HCT116 (cell line): ENCODE data around the gene NR2E1. TPM values are rescaled to one million over a fixed set of nuclear protein-coding genes. Genes with fewer than 3 reads are reported as not detected.

ENCODE experiments used
- ATAC-seq: fragments of 200-7000 bp; cut with Tn5 transposase; 2 replicates; pipeline ENCODE4 v1.9.1; 2020; ENCODE audit warnings: mild to moderate bottlenecking, moderate library complexity
- BruUV-seq: library from RNA; stranded (reverse); fragments of 400-500 nt; replicated peaks from 2 replicates; lab custom pipeline; 2021; lab: Mats Ljungman, UMichigan
- CTCF ChIA-PET: fragments of 300-600 bp; sonication (Branson Sonifier 250); formaldehyde crosslinking; loops from one replicate; lab custom pipeline; 2021; ENCODE audit warnings: antibody characterized with exemption; lab: Charles Lee
- POLR2A ChIA-PET: fragments of 300-600, 350-600 bp; sonication (Branson Sonifier 250); formaldehyde crosslinking; loops from one replicate; lab custom pipeline; 2021; ENCODE audit warnings: antibody characterized with exemption; lab: Charles Lee
- RAD21 ChIA-PET, 2 experiments: fragments of 300-600 bp; sonication (Branson Sonifier 250); formaldehyde crosslinking; loops; one replicate each; lab custom pipeline; 2023; ENCODE audit warnings: low total read pairs in 2 of 2; ENCODE audit not compliant: uncharacterized antibody in 2 of 2, unreplicated experiment in 2 of 2, low non-redundant PET in 1 of 2; lab: Charles Lee
- DNase-seq: peaks from one replicate; pipeline ENCODE4 v3.0.0-alpha.2; 2010; ENCODE audit warnings: low read depth, low spot score
- H2AFZ ChIP-seq: fragments of 200-600 bp; shearing (Covaris generic), sonication (generic); 2 replicates; pipeline ENCODE4 v1.6.1; 2017; ENCODE audit warnings: low read depth, mixed run types, mixed read lengths, antibody characterized with exemption, low read length; ENCODE audit not compliant: poor library complexity, severe bottlenecking
- H3K27ac ChIP-seq: 2 replicates; pipeline ENCODE4 v1.5.1; 2012; ENCODE audit warnings: low read depth, low read length
- H3K27me3 ChIP-seq: fragments of 200-600 bp; sonication (generic); 2 replicates; pipeline ENCODE4 v1.6.1; 2016; ENCODE audit warnings: mixed run types, low read length, mixed read lengths; ENCODE audit not compliant: insufficient read depth
- H3K36me3 ChIP-seq, 2 experiments: fragments of 200-500 bp in 1 of 2; fragments of 200-600 bp in 1 of 2; sonication (Bioruptor generic) in 1 of 2; sonication (generic) in 1 of 2; 2 replicates each; pipeline versions ENCODE4 v1.5.1 to v1.6.1; 2014 to 2016; ENCODE audit warnings: low read length in 2 of 2, inconsistent platforms in 1 of 2, mixed read lengths in 1 of 2, mixed run types in 1 of 2; ENCODE audit not compliant: insufficient read depth in 2 of 2, control insufficient read depth in 1 of 2
- H3K4me1 ChIP-seq, 2 experiments: fragments of 200-600 bp in 1 of 2; sonication (generic) in 1 of 2; 2 replicates each; pipeline versions ENCODE4 v1.5.1 to v1.6.1; 2012 to 2017; ENCODE audit warnings: low read length in 2 of 2, inconsistent platforms in 1 of 2, mild to moderate bottlenecking in 1 of 2, mixed read lengths in 1 of 2, mixed run types in 1 of 2, moderate library complexity in 1 of 2; ENCODE audit not compliant: insufficient read depth in 2 of 2, control insufficient read depth in 1 of 2
- H3K4me2 ChIP-seq: fragments of 200-600 bp; sonication (generic); 2 replicates; pipeline ENCODE4 v1.6.1; 2017; ENCODE audit warnings: mixed run types, low read length, mixed read lengths
- H3K4me3 ChIP-seq, 2 experiments: fragments of 200-600 bp in 1 of 2; sonication (generic) in 1 of 2; replicated peaks in 1 of 2; 2 replicates each; pipeline ENCODE4 v1.5.1; 2011 to 2016; ENCODE audit warnings: low read length in 2 of 2, control low read depth in 1 of 2, low read depth in 1 of 2, mild to moderate bottlenecking in 1 of 2, mixed read lengths in 1 of 2, mixed run types in 1 of 2
- H3K79me2 ChIP-seq: fragments of 200-600 bp; sonication (generic); 2 replicates; pipeline ENCODE4 v1.6.1; 2017; ENCODE audit warnings: mild to moderate bottlenecking, mixed run types, low read length, moderate library complexity, mixed read lengths; ENCODE audit not compliant: insufficient read depth
- H3K9ac ChIP-seq: fragments of 200-600 bp; sonication (generic); 2 replicates; pipeline ENCODE4 v1.6.1; 2016; ENCODE audit warnings: low read length, mixed read lengths
- H3K9me2 ChIP-seq: fragments of 200-600 bp; sonication (generic), shearing (Covaris generic); 2 replicates; pipeline ENCODE4 v1.6.1; 2017; ENCODE audit warnings: mixed run types, mild to moderate bottlenecking, moderate library complexity; ENCODE audit not compliant: insufficient read depth
- H3K9me3 ChIP-seq, 2 experiments: fragments of 200-500 bp in 1 of 2; fragments of 200-600 bp in 1 of 2; sonication (Bioruptor generic) in 1 of 2; sonication (generic) in 1 of 2; 2 replicates each; pipeline ENCODE4 v1.6.1; 2014 to 2017; ENCODE audit warnings: low read length in 2 of 2, mixed read lengths in 2 of 2, inconsistent platforms in 1 of 2, low read depth in 1 of 2, mild to moderate bottlenecking in 1 of 2, mixed run types in 1 of 2, moderate library complexity in 1 of 2; ENCODE audit not compliant: control insufficient read depth in 1 of 2, insufficient read depth in 1 of 2
- H4K20me1 ChIP-seq: fragments of 200-600 bp; sonication (generic), shearing (Covaris generic); 2 replicates; pipeline ENCODE4 v1.6.1; 2017; ENCODE audit warnings: mixed run types, mild to moderate bottlenecking, moderate library complexity; ENCODE audit not compliant: insufficient read depth
- ELF1 ChIP-seq: IDR thresholded peaks from 2 replicates; pipeline ENCODE4 v1.6.1; 2012; ENCODE audit warnings: low read depth, borderline replicate concordance
- EZH2phosphoT487 ChIP-seq: fragments of 200-600 bp; IDR thresholded peaks from 2 replicates; pipeline ENCODE4 v1.6.1; 2018; ENCODE audit warnings: antibody characterized with exemption, borderline replicate concordance
- POLR2AphosphoS5 ChIP-seq: IDR thresholded peaks from 2 replicates; pipeline ENCODE4 v1.6.1; 2011; ENCODE audit warnings: mild to moderate bottlenecking, low read depth, low read length, moderate library complexity
- REST ChIP-seq: IDR thresholded peaks from 2 replicates; pipeline ENCODE4 v1.6.1; 2012; ENCODE audit warnings: low read depth
- SP1 ChIP-seq: IDR thresholded peaks from 2 replicates; pipeline ENCODE4 v1.6.1; 2012; ENCODE audit warnings: low read depth
- intact Hi-C: fragments of 100-400 bp; cut with micrococcal nuclease; formaldehyde crosslinking; loops from 2 replicates; pipeline ENCODE4 v1.10.0; 2022
- total RNA-seq: library from RNA; stranded (reverse); gene quantifications from one replicate; pipeline ENCODE4 v1.2.1, GENCODE V29; 2021; ENCODE audit not compliant: unreplicated experiment
- TF ChIP-seq, protein P1 (sequence below): IDR thresholded peaks from 2 replicates; pipeline ENCODE4 v1.6.1; 2011; ENCODE audit warnings: mild to moderate bottlenecking, low read length, moderate library complexity; ENCODE audit not compliant: insufficient replicate concordance; ENCODE audit errors: extremely low read depth

The NR2E1 gene
- total RNA-seq, 1 experiment from 2014 or later, result not detected

- Histone ChIP-seq H3K36me3 (no peaks in the 10 kb centered on the region), H3K9me2 (no peaks in the 10 kb centered on the region), H4K20me1 (0 out of 2 replicates have a peak, but pooled peaks cover 9% of the 10 kb centered on the region), H3K4me2 (no peak overlapping the region), H3K4me1 (no peaks in the 10 kb centered on the region), H3K4me3 (no peak overlapping the region), H3K27ac (no peak overlapping the region), H3K9ac (no peak overlapping the region), H3K27me3 (no peaks in the 10 kb centered on the region), H2AFZ (no peak overlapping the region), H3K79me2 (peaks cover 85% of the 10 kb centered on the region), H3K9me3 (peaks cover 5 to 7% of the 10 kb centered on the region in 2 experiments; a peak in 1 of 4 replicates)
- no TSS peak for BruUV-seq
- ChIA-PET POLR2A (no interaction called here), RAD21 (no interaction called here), CTCF (no interaction called here)
- no peak for TF ChIP-seq REST
- no peak for TF ChIP-seq EZH2phosphoT487
- TF ChIP-seq, protein P1, sequence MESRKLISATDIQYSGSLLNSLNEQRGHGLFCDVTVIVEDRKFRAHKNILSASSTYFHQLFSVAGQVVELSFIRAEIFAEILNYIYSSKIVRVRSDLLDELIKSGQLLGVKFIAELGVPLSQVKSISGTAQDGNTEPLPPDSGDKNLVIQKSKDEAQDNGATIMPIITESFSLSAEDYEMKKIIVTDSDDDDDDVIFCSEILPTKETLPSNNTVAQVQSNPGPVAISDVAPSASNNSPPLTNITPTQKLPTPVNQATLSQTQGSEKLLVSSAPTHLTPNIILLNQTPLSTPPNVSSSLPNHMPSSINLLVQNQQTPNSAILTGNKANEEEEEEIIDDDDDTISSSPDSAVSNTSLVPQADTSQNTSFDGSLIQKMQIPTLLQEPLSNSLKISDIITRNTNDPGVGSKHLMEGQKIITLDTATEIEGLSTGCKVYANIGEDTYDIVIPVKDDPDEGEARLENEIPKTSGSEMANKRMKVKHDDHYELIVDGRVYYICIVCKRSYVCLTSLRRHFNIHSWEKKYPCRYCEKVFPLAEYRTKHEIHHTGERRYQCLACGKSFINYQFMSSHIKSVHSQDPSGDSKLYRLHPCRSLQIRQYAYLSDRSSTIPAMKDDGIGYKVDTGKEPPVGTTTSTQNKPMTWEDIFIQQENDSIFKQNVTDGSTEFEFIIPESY, result no peak
- no peak for TF ChIP-seq SP1
- TF ChIP-seq ELF1, result no peak
- no peak for TF ChIP-seq POLR2AphosphoS5
- DNase-seq (no peak), ATAC-seq (no peak)
- intact Hi-C loops, result no loop called here
These were observed 72.5 kb downstream of the NR2E1 start for GRCh38 chr6:108238322-108238721.

Other genes with a start within 250 kb of the NR2E1 start
- gene SEC63, start 207.8 kb upstream of the NR2E1 start, total RNA-seq, result 51.3 TPM
- 11.2 TPM for gene OSTM1, start 91.3 kb upstream of the NR2E1 start, total RNA-seq
- 111 TPM for gene SNX3, start 95.0 kb downstream of the NR2E1 start, total RNA-seq
- gene AFG1L, start 129.0 kb downstream of the NR2E1 start, total RNA-seq, result 4.9 TPM